HepG2 (cell line): Measurements from ENCODE around the gene TRNP1. TPM values are rescaled to one million over a fixed set of nuclear protein-coding genes. Genes with fewer than 3 reads are reported as not detected.

Experiments used
- ATAC-seq: fragments of 200-7000 bp; cut with Tn5 transposase; 3 replicates; pipeline ENCODE4 v1.9.1; 2020; ENCODE audit warnings: mild to moderate bottlenecking, moderate library complexity
- BruUV-seq: library from RNA; stranded (reverse); fragments of 400-500 nt; replicated peaks from 2 replicates; lab custom pipeline; 2021; lab: Mats Ljungman, UMichigan
- CTCF ChIA-PET: fragments of 300-600 bp; formaldehyde crosslinking; extraction: SDS; loops from one replicate; lab custom pipeline; 2021; ENCODE audit warnings: low total read pairs, inconsistent platforms, low intra/inter-chr PET ratio; lab: Yijun Ruan, JAX
- POLR2A ChIA-PET: fragments of 350-600 bp; sonication (Branson Sonifier 250); formaldehyde crosslinking; loops from one replicate; lab custom pipeline; 2020; ENCODE audit warnings: antibody characterized with exemption, inconsistent platforms; lab: Yijun Ruan, JAX
- DNase-seq: peaks from one replicate; pipeline ENCODE4 v3.0.0-alpha.2; 2015; ENCODE audit warnings: low spot score
- FAIRE-seq: peaks from 3 replicates; lab custom pipeline; 2011; peaks lifted over from hg19 to GRCh38; lab: Jason Lieb, UNC
- H2AFZ ChIP-seq: one replicate; pipeline ENCODE4 v1.6.1; 2011; ENCODE audit warnings: low read length, inconsistent platforms
- H3K27ac ChIP-seq: fragments of 300-600 bp; 3 replicates; pipeline ENCODE4 v1.8.0; 2011; ENCODE audit warnings: mixed run types, mild to moderate bottlenecking, mixed read lengths, low read length, inconsistent platforms; ENCODE audit not compliant: insufficient read depth; ENCODE audit errors: extremely low read length
- H3K27me3 ChIP-seq, 2 experiments: fragments of 200-600 bp in 1 of 2; 2 replicates in 1 of 2; 3 replicates in 1 of 2; pipeline versions ENCODE4 v1.6.0 to v1.8.0; 2011; ENCODE audit warnings: low read length in 2 of 2, mild to moderate bottlenecking in 2 of 2, moderate library complexity in 2 of 2, inconsistent platforms in 1 of 2; ENCODE audit not compliant: insufficient read depth in 2 of 2, control insufficient read depth in 1 of 2
- H3K36me3 ChIP-seq, 2 experiments: fragments of 200-600 bp in 1 of 2; replicated peaks in 1 of 2; 2 replicates in 1 of 2; 3 replicates in 1 of 2; pipeline versions ENCODE4 v1.5.1 to v1.8.0; 2011; ENCODE audit warnings: low read length in 2 of 2, inconsistent platforms in 1 of 2; ENCODE audit not compliant: insufficient read depth in 2 of 2, control insufficient read depth in 1 of 2
- H3K4me1 ChIP-seq: 2 replicates; pipeline ENCODE4 v1.5.1; 2012; ENCODE audit warnings: low read length, inconsistent platforms; ENCODE audit not compliant: insufficient read depth
- H3K4me2 ChIP-seq: 2 replicates; pipeline ENCODE4 v1.6.0; 2011; ENCODE audit warnings: low read depth, low read length, inconsistent platforms
- H3K4me3 ChIP-seq, 3 experiments: fragments of 200-600 bp in 1 of 3; sonication (generic), shearing (Covaris generic) in 1 of 3; replicated peaks in 1 of 3; 2 replicates each; pipeline ENCODE4 v1.5.1; 2011 to 2016; ENCODE audit warnings: low read length in 3 of 3, inconsistent platforms in 2 of 3, low read depth in 2 of 3, mild to moderate bottlenecking in 2 of 3, control low read depth in 1 of 3, mixed read lengths in 1 of 3; ENCODE audit not compliant: insufficient read depth in 1 of 3
- H3K79me2 ChIP-seq: one replicate; pipeline ENCODE4 v1.6.1; 2011; ENCODE audit warnings: low read length, inconsistent platforms; ENCODE audit not compliant: insufficient read depth
- H3K9ac ChIP-seq: 2 replicates; pipeline ENCODE4 v1.6.0; 2011; ENCODE audit warnings: mild to moderate bottlenecking, low read depth, low read length, inconsistent platforms; ENCODE audit not compliant: insufficient read depth
- H3K9me3 ChIP-seq: 2 replicates; pipeline ENCODE4 v1.5.1; 2012; ENCODE audit warnings: mild to moderate bottlenecking, low read length
- H4K20me1 ChIP-seq: 2 replicates; pipeline ENCODE4 v1.6.0; 2011; ENCODE audit warnings: inconsistent platforms, mild to moderate bottlenecking, low read length, moderate library complexity; ENCODE audit not compliant: insufficient read depth
- AFF4 ChIP-seq: sonication (generic); formaldehyde crosslinking; IDR thresholded peaks from 2 replicates; pipeline ENCODE4 v1.4.0; 2020; ENCODE audit warnings: missing genetic modification reagents
- ATF7 ChIP-seq, 2 experiments: fragments of 450-650 bp in 1 of 2; sonication (generic) in 1 of 2; formaldehyde crosslinking in 1 of 2; IDR thresholded peaks; 2 replicates each; pipeline versions ENCODE4 v1.4.0 to v1.6.1; 2016 to 2020; ENCODE audit warnings: antibody characterized with exemption in 1 of 2, mild to moderate bottlenecking in 1 of 2, missing genetic modification reagents in 1 of 2
- ATF7-NPFF ChIP-seq: sonication (generic); formaldehyde crosslinking; IDR thresholded peaks from 2 replicates; pipeline ENCODE4 v1.8.1; 2023; ENCODE audit warnings: mild to moderate bottlenecking, low read depth, missing genetic modification reagents, moderate library complexity
- CHCHD3 ChIP-seq: sonication (generic); formaldehyde crosslinking; IDR thresholded peaks from 2 replicates; pipeline ENCODE4 v1.8.0; 2022; ENCODE audit warnings: mild to moderate bottlenecking, missing genetic modification reagents, moderate library complexity
- FOXA1 ChIP-seq, 2 experiments: fragments of 450-650 bp in 1 of 2; sonication (generic) in 1 of 2; formaldehyde crosslinking in 1 of 2; IDR thresholded peaks; 2 replicates each; pipeline versions ENCODE4 v1.4.0 to v1.6.1; 2016 to 2020; ENCODE audit warnings: missing genetic modification reagents in 1 of 2
- HDAC2 ChIP-seq: sonication (generic); formaldehyde crosslinking; IDR thresholded peaks from 2 replicates; pipeline ENCODE4 v1.4.0; 2020; ENCODE audit warnings: missing genetic modification reagents
- HES4 ChIP-seq: sonication (generic); formaldehyde crosslinking; IDR thresholded peaks from 2 replicates; pipeline ENCODE4 v1.9.0; 2021; ENCODE audit warnings: mild to moderate bottlenecking, missing genetic modification reagents, borderline replicate concordance
- KLF11 ChIP-seq: IDR thresholded peaks from 2 replicates; pipeline ENCODE4 v1.6.1; 2016; ENCODE audit warnings: missing compliant biosample characterization
- NBN ChIP-seq: fragments of 450-650 bp; conservative IDR thresholded peaks from 2 replicates; pipeline ENCODE4 v1.6.1; 2017
- RBM22 ChIP-seq: fragments of 200-400 bp; formaldehyde crosslinking; optimal IDR thresholded peaks from 2 replicates; pipeline ENCODE3; 2017; ENCODE audit warnings: mild to moderate bottlenecking, low read length, moderate library complexity
- SAP130 ChIP-seq: IDR thresholded peaks from 2 replicates; pipeline ENCODE4 v1.6.1; 2016; ENCODE audit warnings: low read depth
- SP140L ChIP-seq: sonication (generic); formaldehyde crosslinking; IDR thresholded peaks from 2 replicates; pipeline ENCODE4 v1.4.0; 2020; ENCODE audit warnings: missing genetic modification reagents, borderline replicate concordance
- SUZ12 ChIP-seq: fragments of 150-350 bp; IDR thresholded peaks from 2 replicates; pipeline ENCODE4 v1.6.1; 2014; ENCODE audit warnings: low read depth, low read length
- USF2 ChIP-seq, 2 experiments: sonication (generic) in 1 of 2; formaldehyde crosslinking in 1 of 2; IDR thresholded peaks; 2 replicates each; pipeline versions ENCODE4 v1.5.1 to v1.6.1; 2011 to 2020; ENCODE audit warnings: borderline replicate concordance in 1 of 2, low read depth in 1 of 2, low read length in 1 of 2, mild to moderate bottlenecking in 1 of 2, missing genetic modification reagents in 1 of 2, moderate library complexity in 1 of 2
- ZNF615 ChIP-seq: sonication (generic); formaldehyde crosslinking; IDR thresholded peaks from 2 replicates; pipeline ENCODE4 v1.5.0; 2020; ENCODE audit warnings: mild to moderate bottlenecking, missing genetic modification reagents, borderline replicate concordance
- ZNF768 ChIP-seq: sonication (generic); formaldehyde crosslinking; IDR thresholded peaks from 2 replicates; pipeline ENCODE4 v1.4.0; 2020; ENCODE audit warnings: missing genetic modification reagents
- WGBS: methylation state at CpG from one replicate; pipeline ENCODE4 v1.1.6; 2017; ENCODE audit warnings: low lambda C conversion rate; 5-methylcytosine and 5-hydroxymethylcytosine counted together
- in situ Hi-C: cut with HindIII; loops from 2 replicates; pipeline ENCODE4 v1.10.0; 2017; ENCODE audit warnings: low pct_unique_long_range_greater_than_20kb; ENCODE audit not compliant: extremely low pct_ligation_motif_present
- intact Hi-C: fragments of 100-400 bp; cut with micrococcal nuclease; formaldehyde crosslinking; loops from one replicate; pipeline ENCODE4 v1.10.0; 2022; ENCODE audit not compliant: unreplicated experiment
- polyA plus RNA-seq, 8 experiments: library from polyadenylated mRNA; depleted of rRNA in 3 of 8; stranded (reverse) in 7 of 8; unstranded in 1 of 8; fragments of >200 nt; fragmentation: Illumina TruSeq in 4 of 8; extraction: Trizol in 4 of 8; gene quantifications; 2 replicates each; pipeline versions ENCODE4 v1.2.1 to v1.2.3, GENCODE V29; 2011 to 2016; ENCODE audit warnings: low read depth in 4 of 8, missing spikeins in 1 of 8, mixed read lengths in 1 of 8; ENCODE audit not compliant: insufficient read depth in 1 of 8
- total RNA-seq, 5 experiments: library from RNA; depleted of rRNA; stranded (reverse); fragments of >200 nt; fragmentation: Illumina TruSeq; extraction: Trizol; gene quantifications; 2 replicates each; pipeline ENCODE4 v1.2.3, GENCODE V29; 2016; ENCODE audit warnings: low read depth in 1 of 5
- TF ChIP-seq, protein P1 (sequence below): sonication (generic); formaldehyde crosslinking; IDR thresholded peaks from 2 replicates; pipeline ENCODE4 v1.4.0; 2020; ENCODE audit warnings: missing genetic modification reagents

TRNP1 gene
- total and polyA plus RNA-seq, 2 of the 13 experiments (the other 11 are each of a cell fraction or from before 2014, with no cell fraction given): 42.0 to 158 TPM

DNA sequence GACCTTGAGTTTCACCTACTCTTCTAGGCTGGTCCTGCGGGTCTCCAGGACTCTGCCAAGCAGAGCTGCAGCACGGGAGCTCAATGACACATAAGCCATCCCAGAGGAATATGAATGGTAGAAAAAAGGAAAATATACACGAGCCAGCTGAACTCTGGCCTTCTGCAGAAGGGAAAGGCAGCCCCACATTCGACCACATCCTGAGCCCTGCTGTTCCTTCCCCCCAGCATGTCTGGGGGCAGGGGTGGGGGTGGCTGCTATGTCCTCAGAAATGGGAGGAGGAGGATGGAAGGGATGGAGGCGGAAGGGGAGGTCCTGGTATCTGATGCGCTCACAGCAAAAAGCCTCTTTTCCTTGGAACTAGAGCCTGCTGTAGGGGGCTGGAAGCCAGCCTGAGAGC is 21.1 kb upstream of the TRNP1 start:
- intact Hi-C loops: no loop called here
- ChIA-PET CTCF (no interaction called here), POLR2A (interaction anchor here (1.0 to 1.3 kb wide), 6 partner anchors 19 to 72 kb away, joined by 3 to 9 read pairs (median 6); partner anchors contain the start of genes GPATCH3, NR0B2 and TRNP1)
- Histone ChIP-seq H3K4me3 (peak overlapping the region in 1 of 3 experiments; percentile 49; a peak in 2 of 6 replicates), H3K4me2 (peak overlapping the region; percentile 70; the same call in 1 of the 2 replicates), H4K20me1 (no peaks in the 10 kb centered on the region), H3K79me2 (no peaks in the 10 kb centered on the region), H3K4me1 (peaks cover 76% of the 10 kb centered on the region), H3K9me3 (no peaks in the 10 kb centered on the region), H3K27ac (no peak overlapping the region), H3K9ac (no peak overlapping the region), H3K36me3 (no peaks in the 10 kb centered on the region), H3K27me3 (0 out of 5 replicates have a peak, but pooled peaks cover 0 to 4% of the 10 kb centered on the region in 2 experiments), H2AFZ (no peak overlapping the region)
- no peak for DNase-seq
- 11% methylated on average over 6 of the region's 6 CpGs for WGBS
- ATAC-seq: peak; percentile 47
- BruUV-seq: no TSS peak
- peak; percentile 32 for FAIRE-seq
- in situ Hi-C loops: no loop called here
- TF ChIP-seq RBM22 (no peak), ATF7-NPFF (CRISPR knock-in tag) (no peak), USF2 (IDR thresholded peaks at IDR 0.05; ENCODE audit: low read depth, low read length) (no peak), USF2 (CRISPR knock-in tag; IDR thresholded peaks at IDR 0.05; ENCODE audit: borderline replicate concordance) (no peak), SAP130 (CRISPR knock-in tag) (0 out of 2 replicates have a peak, but pooled peaks have one; percentile 24), HDAC2 (CRISPR knock-in tag) (no peak), ZNF768 (CRISPR knock-in tag) (no peak), FOXA1 (IDR thresholded peaks at IDR 0.05) (no peak), FOXA1 (CRISPR knock-in tag; IDR thresholded peaks at IDR 0.05) (no peak), NBN (no peak), CHCHD3 (CRISPR knock-in tag) (no peak), ZNF615 (no peak), SUZ12 (no peak), AFF4 (CRISPR knock-in tag) (no peak), ATF7 (IDR thresholded peaks at IDR 0.05) (no peak), ATF7 (CRISPR knock-in tag; IDR thresholded peaks at IDR 0.05) (no peak), KLF11 (CRISPR knock-in tag) (no peak), SP140L (CRISPR knock-in tag) (no peak), HES4 (CRISPR knock-in tag) (no peak)
- TF ChIP-seq, protein P1, sequence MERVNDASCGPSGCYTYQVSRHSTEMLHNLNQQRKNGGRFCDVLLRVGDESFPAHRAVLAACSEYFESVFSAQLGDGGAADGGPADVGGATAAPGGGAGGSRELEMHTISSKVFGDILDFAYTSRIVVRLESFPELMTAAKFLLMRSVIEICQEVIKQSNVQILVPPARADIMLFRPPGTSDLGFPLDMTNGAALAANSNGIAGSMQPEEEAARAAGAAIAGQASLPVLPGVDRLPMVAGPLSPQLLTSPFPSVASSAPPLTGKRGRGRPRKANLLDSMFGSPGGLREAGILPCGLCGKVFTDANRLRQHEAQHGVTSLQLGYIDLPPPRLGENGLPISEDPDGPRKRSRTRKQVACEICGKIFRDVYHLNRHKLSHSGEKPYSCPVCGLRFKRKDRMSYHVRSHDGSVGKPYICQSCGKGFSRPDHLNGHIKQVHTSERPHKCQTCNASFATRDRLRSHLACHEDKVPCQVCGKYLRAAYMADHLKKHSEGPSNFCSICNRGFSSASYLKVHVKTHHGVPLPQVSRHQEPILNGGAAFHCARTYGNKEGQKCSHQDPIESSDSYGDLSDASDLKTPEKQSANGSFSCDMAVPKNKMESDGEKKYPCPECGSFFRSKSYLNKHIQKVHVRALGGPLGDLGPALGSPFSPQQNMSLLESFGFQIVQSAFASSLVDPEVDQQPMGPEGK: peak; percentile 51
